AG04449 (cell line): ENCODE measurements around the gene AGBL3.
"Not testable (repeated sequence)": the region's sequence is repeated elsewhere in the genome, so short reads cannot be mapped to it uniquely, and the experiment has no call there.

Source experiments
- CTCF ChIA-PET: fragments of 350-600 bp; formaldehyde crosslinking; extraction: SDS; loops from one replicate; lab custom pipeline; 2021; ENCODE audit warnings: antibody characterized with exemption; lab: Yijun Ruan, JAX
- POLR2A ChIA-PET: fragments of 400-600, 350-600 bp; formaldehyde crosslinking; extraction: SDS; loops from one replicate; lab custom pipeline; 2020; ENCODE audit warnings: antibody characterized with exemption, inconsistent platforms; lab: Yijun Ruan, JAX
- DNase-seq: peaks from one replicate; pipeline ENCODE4 v3.0.0-alpha.2; 2010; ENCODE audit warnings: low read depth, low spot score
- H3K4me3 ChIP-seq: 2 replicates; pipeline ENCODE4 v1.5.1; 2011; ENCODE audit warnings: low read depth, mild to moderate bottlenecking, control low read depth, low read length
- TF ChIP-seq, protein P1 (sequence below): IDR thresholded peaks from one replicate; pipeline ENCODE4 v1.5.1; 2011; ENCODE audit warnings: mild to moderate bottlenecking, moderate library complexity, low read length, control low read depth, inconsistent platforms; ENCODE audit not compliant: insufficient read depth; ENCODE audit errors: missing control alignments

Gene AGBL3

DNA sequence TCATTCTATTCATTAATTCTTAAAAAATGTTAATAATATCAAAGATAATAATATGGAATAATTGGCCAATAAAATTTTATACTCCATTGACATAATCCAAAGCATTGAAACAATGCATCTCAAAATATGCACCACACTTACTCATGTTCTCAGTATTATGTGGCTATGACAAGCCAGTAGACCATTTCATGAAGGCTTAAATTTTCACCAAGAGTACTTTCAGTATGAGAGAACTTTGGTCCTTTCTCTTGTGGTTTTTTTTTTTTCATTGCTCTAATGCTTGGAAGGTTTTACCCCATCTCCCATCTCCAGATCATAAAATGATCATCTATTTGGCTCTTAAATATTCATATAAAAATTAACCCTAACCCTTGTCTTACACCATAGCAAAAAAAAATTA is 116.1 kb downstream of the AGBL3 start:
- ChIA-PET POLR2A (no interaction called here), CTCF (interaction anchor here (0.6 kb wide), 1 partner anchor 9 kb away, joined by 3 read pairs; no protein-coding TSS in a partner anchor)
- DNase-seq: no peak
- H3K4me3 ChIP-seq: no peak overlapping the region
- TF ChIP-seq, protein P1, sequence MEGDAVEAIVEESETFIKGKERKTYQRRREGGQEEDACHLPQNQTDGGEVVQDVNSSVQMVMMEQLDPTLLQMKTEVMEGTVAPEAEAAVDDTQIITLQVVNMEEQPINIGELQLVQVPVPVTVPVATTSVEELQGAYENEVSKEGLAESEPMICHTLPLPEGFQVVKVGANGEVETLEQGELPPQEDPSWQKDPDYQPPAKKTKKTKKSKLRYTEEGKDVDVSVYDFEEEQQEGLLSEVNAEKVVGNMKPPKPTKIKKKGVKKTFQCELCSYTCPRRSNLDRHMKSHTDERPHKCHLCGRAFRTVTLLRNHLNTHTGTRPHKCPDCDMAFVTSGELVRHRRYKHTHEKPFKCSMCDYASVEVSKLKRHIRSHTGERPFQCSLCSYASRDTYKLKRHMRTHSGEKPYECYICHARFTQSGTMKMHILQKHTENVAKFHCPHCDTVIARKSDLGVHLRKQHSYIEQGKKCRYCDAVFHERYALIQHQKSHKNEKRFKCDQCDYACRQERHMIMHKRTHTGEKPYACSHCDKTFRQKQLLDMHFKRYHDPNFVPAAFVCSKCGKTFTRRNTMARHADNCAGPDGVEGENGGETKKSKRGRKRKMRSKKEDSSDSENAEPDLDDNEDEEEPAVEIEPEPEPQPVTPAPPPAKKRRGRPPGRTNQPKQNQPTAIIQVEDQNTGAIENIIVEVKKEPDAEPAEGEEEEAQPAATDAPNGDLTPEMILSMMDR: no peak

DNA sequence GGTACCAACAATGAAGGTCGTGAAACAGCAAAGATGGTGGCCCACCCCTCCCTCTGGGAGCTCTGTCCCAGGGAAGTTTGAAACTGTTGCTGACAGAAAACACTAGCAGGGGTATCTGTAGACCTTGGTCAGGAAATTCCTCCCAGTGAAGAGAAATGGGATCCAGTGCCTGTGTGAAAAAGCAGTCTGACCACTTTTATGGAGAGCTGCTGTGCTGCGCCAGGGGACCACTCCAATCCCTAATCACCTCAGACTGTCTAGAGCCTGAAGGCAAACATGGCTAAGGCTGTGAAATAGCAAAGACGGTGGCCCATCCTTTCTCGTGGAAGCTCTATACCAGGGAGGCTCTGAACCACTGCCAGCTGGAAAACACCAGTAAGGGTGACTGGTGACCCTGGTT is 123.3 kb downstream of the AGBL3 start:
- DNase-seq: no peak
- TF ChIP-seq, protein P1: no peak
- POLR2A ChIA-PET: no interaction called here
- no peak overlapping the region for H3K4me3 ChIP-seq
- CTCF ChIA-PET: no interaction called here

DNA sequence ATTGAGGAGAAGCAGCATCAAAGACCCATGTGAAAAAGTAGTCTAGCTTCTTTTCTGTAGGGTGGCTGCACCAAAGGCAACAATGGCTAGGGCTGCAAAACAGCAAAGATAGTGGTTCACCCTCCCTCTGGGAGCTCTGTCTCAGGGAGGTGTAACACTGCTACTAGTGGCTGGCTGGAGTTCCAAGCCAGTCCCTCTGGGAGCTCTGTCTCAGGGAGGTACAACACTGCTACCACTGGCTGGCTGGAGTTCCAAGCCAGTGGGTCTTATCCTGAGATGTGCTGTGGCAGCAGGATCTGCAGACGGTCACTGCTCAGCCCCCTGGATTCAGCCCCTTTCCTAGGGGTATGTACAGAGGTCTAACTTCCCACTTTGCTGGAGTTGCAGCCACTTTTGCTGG is 123.7 kb downstream of the AGBL3 start:
- H3K4me3 ChIP-seq: no peak overlapping the region
- POLR2A ChIA-PET: no interaction called here
- CTCF ChIA-PET: no interaction called here
- DNase-seq: no peak
- TF ChIP-seq, protein P1: no peak

DNA sequence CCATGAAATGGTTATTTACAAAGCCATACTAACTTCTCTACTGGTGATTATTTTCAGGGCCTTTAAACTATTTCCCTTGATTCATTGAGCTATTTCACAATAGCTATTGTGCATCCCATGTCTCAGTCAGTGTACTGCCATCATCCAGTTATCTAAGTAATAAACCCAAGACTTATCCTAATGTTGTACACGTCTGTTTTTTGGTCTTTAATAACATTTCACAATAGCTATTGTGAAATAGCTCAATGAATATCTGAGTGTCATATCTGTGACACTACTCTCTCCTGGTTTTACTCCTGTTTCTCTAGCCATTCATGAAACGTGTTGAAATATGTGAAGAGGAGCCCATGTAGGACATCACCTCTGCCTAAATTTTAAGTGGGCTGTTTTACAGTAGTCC is 125.1 kb downstream of the AGBL3 start:
- TF ChIP-seq, protein P1: no peak
- H3K4me3 ChIP-seq: no peak overlapping the region
- ChIA-PET POLR2A (no interaction called here), CTCF (interaction anchor here (1.0 kb wide), 1 partner anchor 9 kb away, joined by 3 read pairs; no protein-coding TSS in a partner anchor)
- no peak for DNase-seq

DNA sequence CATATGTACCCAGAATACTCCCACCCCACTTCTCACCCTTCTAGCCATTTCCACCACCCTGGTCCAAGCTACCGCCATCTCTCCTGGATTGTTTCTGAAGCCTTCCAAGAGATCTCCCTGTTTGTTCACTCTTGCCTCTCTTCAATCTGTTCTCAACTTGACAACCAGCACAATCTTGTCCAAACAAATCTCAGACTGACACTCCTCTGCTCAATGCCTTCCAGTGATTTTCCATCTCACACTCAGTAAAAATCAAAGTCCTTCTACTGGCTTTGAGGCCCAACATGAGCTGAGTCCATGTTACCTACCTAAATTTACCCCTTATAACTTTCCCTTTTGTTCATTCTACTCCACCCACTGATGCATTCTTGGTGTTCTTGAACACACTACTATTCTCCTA is 128.3 kb downstream of the AGBL3 start:
- no peak for DNase-seq
- POLR2A ChIA-PET: no interaction called here
- CTCF ChIA-PET: no interaction called here
- no peak overlapping the region for H3K4me3 ChIP-seq
- TF ChIP-seq, protein P1: no peak

DNA sequence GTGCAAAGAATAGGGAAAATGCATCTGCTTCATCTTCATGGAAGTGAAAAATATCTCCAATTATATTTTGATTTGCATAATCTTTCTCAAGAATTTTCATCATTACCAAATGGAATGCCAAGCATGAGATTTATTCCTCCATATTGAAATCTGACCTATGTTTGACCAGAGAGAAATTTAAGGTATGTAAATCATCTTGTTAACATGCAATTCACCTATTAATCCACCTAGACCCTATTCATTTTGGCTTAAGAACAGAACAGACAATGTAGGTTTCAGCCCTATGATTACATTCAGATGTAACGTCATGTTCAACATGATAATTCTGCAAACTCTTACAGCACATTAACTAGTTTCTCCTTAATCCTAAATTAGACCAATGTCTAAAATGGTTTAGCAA is 130.8 kb downstream of the AGBL3 start:
- no peak for DNase-seq
- TF ChIP-seq, protein P1: no peak
- ChIA-PET CTCF (no interaction called here), POLR2A (no interaction called here)
- no peak overlapping the region for H3K4me3 ChIP-seq

DNA sequence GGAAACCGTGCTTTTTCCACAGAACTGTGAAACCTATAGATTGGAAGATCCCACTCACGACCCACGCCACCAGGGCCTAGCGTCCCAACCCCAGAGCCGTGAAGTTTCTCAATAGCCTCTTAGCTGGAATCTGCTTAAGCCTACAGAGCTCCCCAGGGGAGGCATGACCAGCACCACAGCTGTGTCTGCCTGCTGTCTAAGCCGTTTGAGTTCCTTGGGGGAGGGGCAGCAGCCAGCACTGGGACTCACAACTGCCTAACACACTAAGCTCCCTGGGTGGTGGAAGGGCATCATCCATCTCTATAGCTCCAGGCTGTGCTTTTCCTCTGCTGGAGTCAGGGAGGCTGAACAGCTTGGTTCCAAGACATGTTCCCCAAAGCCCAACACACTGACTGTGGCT is 135.6 kb downstream of the AGBL3 start:
- TF ChIP-seq, protein P1: no peak
- ChIA-PET CTCF (no interaction called here), POLR2A (no interaction called here)
- H3K4me3 ChIP-seq: no peak overlapping the region
- no peak for DNase-seq

DNA sequence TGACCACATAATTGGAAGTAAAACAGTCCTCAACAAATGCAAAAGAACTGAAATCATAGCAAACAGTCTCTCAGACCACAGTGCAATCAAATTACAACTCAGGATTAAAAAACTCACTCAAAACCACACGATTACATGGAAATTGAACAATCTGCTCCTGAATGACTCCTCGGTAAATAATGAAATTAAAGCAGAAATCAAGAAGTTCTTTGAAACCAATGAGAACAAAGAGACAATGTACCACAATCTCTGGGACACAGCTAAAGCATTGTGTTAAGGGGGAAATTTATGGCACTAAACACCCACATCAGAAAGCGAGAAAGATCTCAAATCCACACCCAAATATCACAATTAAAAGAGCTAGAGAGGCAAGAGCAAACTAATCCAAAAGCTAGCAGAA is 138.3 kb downstream of the AGBL3 start:
- POLR2A ChIA-PET, DNase-seq, H3K4me3 ChIP-seq, CTCF ChIA-PET: not testable (repeated sequence)
